ENCODE measurements around the gene MB. TPM values are rescaled to one million over a fixed set of nuclear protein-coding genes. Genes with fewer than 3 reads are reported as not detected.

The MB gene
- total RNA-seq, 1 experiment from 2014 or later: 0.30 TPM

DNA sequence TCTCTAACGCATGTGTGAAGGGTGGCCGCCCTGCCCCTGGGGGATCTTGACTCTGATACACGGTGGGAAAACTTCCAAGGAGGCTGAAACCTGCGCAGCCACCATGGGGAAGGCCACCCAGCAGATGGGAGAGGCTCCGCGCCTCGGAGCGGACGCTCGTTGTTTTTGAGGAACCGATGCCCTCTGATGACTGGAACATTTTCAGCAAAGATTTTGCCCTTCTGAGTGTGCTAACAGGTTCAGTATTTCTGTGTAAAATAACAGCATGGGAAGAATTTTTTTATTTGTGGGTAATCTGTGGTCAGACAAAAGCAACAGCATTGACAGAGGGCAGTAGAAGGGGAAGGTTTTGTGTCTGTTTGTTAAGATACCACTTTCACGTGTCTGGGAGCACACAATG, 16.7 kb downstream of the MB start:
- POLR2A ChIA-PET (ENCODE audit: low non-redundant PET): no interaction called here
- H3K9me3 ChIP-seq (ENCODE audit: low read depth, low read length, poor library complexity, severe bottlenecking): no peaks in the 10 kb centered on the region

DNA sequence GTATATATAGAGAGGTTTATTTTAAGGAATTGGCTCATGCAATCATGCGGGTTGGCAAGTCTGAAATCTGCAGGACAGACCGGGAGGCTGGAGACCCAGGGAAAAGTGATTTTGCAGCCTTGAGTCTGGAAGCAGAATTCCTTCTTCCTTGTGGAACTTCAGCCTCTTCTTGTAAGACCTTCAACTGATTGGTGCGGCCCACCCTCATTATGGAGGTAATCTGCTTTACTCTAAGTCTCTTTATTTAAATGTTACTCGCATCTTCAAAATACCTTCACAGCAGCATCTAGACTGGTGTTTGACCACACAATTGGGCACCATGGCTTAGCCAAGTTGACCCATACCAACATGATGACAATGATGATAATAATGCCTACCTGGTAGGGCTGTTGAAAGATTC, 17.8 kb downstream of the MB start:
- CTCF ChIA-PET: no interaction called here
- BruUV-seq (replicated peaks): no TSS peak
- intact Hi-C loops (cut with micrococcal nuclease; ENCODE audit: unreplicated experiment): no loop called here
- H3K27me3 ChIP-seq (replicated peaks; ENCODE audit: insufficient read depth, low read depth, low read length, poor library complexity): no peaks in the 10 kb centered on the region
- no peaks in the 10 kb centered on the region for H3K4me1 ChIP-seq (ENCODE audit: insufficient read depth, low read length, poor library complexity, severe bottlenecking)
- no peak overlapping the region for H3K4me3 ChIP-seq (ENCODE audit: low read depth, low read length, poor library complexity, severe bottlenecking)
- no peak for DNase-seq (ENCODE audit: low spot score)
- POLR2A ChIA-PET (ENCODE audit: low non-redundant PET): no interaction called here
- no peaks in the 10 kb centered on the region for H3K9me3 ChIP-seq (ENCODE audit: low read depth, low read length, poor library complexity, severe bottlenecking)
- H3K36me3 ChIP-seq (ENCODE audit: insufficient read depth, low read length, poor library complexity, severe bottlenecking): no peaks in the 10 kb centered on the region
- TF ChIP-seq, protein P1, sequence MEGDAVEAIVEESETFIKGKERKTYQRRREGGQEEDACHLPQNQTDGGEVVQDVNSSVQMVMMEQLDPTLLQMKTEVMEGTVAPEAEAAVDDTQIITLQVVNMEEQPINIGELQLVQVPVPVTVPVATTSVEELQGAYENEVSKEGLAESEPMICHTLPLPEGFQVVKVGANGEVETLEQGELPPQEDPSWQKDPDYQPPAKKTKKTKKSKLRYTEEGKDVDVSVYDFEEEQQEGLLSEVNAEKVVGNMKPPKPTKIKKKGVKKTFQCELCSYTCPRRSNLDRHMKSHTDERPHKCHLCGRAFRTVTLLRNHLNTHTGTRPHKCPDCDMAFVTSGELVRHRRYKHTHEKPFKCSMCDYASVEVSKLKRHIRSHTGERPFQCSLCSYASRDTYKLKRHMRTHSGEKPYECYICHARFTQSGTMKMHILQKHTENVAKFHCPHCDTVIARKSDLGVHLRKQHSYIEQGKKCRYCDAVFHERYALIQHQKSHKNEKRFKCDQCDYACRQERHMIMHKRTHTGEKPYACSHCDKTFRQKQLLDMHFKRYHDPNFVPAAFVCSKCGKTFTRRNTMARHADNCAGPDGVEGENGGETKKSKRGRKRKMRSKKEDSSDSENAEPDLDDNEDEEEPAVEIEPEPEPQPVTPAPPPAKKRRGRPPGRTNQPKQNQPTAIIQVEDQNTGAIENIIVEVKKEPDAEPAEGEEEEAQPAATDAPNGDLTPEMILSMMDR (conservative IDR thresholded peaks at IDR 0.05; ENCODE audit: low read depth, low read length): no peak
- no peak for TF ChIP-seq EZH2 (IDR thresholded peaks at IDR 0.05; ENCODE audit: borderline replicate concordance, low read depth, low read length, poor library complexity, severe bottlenecking)
- H3K27ac ChIP-seq (ENCODE audit: low read depth, low read length, poor library complexity, severe bottlenecking): no peak overlapping the region

More for the DNA sequence above, 16.7 kb downstream of the MB start:
- CTCF ChIA-PET: no interaction called here
- no peak for DNase-seq (ENCODE audit: low spot score)
- H3K27me3 ChIP-seq (replicated peaks; ENCODE audit: insufficient read depth, low read depth, low read length, poor library complexity): no peaks in the 10 kb centered on the region
- intact Hi-C loops (cut with micrococcal nuclease; ENCODE audit: unreplicated experiment): no loop called here
- no TSS peak for BruUV-seq (replicated peaks)
- H3K4me1 ChIP-seq (ENCODE audit: insufficient read depth, low read length, poor library complexity, severe bottlenecking): no peaks in the 10 kb centered on the region
- H3K27ac ChIP-seq (ENCODE audit: low read depth, low read length, poor library complexity, severe bottlenecking): no peak overlapping the region
- TF ChIP-seq, protein P1 (conservative IDR thresholded peaks at IDR 0.05; ENCODE audit: low read depth, low read length): no peak
- TF ChIP-seq EZH2 (IDR thresholded peaks at IDR 0.05; ENCODE audit: borderline replicate concordance, low read depth, low read length, poor library complexity, severe bottlenecking): no peak
- H3K36me3 ChIP-seq (ENCODE audit: insufficient read depth, low read length, poor library complexity, severe bottlenecking): no peaks in the 10 kb centered on the region
- H3K4me3 ChIP-seq (ENCODE audit: low read depth, low read length, poor library complexity, severe bottlenecking): no peak overlapping the region

DNA sequence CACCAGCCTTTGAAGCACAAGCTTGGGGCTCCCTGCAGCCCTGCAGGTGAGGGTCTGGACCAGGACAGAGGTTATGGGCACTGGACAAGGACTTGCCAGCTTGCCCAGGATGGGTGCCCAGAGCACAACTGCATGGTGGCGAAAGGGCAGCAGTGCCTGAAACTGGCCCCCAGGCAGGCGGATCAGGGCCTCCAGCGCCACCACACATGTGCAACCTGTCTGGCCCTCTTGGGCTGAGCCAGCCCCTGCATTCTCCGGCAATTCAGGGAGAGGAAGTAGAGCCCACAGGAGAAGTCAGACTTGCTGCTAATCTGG, 18.8 kb downstream of the MB start:
- TF ChIP-seq EZH2 (IDR thresholded peaks at IDR 0.05; ENCODE audit: borderline replicate concordance, low read depth, low read length, poor library complexity, severe bottlenecking): no peak
- TF ChIP-seq, protein P1 (conservative IDR thresholded peaks at IDR 0.05; ENCODE audit: low read depth, low read length): no peak
- Histone ChIP-seq H3K4me1 (ENCODE audit: insufficient read depth, low read length, poor library complexity, severe bottlenecking) (no peaks in the 10 kb centered on the region), H3K27ac (ENCODE audit: low read depth, low read length, poor library complexity, severe bottlenecking) (no peak overlapping the region), H3K36me3 (ENCODE audit: insufficient read depth, low read length, poor library complexity, severe bottlenecking) (no peaks in the 10 kb centered on the region), H3K9me3 (ENCODE audit: low read depth, low read length, poor library complexity, severe bottlenecking) (no peaks in the 10 kb centered on the region), H3K4me3 (ENCODE audit: low read depth, low read length, poor library complexity, severe bottlenecking) (no peak overlapping the region), H3K27me3 (replicated peaks; ENCODE audit: insufficient read depth, low read depth, low read length, poor library complexity) (no peaks in the 10 kb centered on the region)
- BruUV-seq (replicated peaks): no TSS peak
- POLR2A ChIA-PET (ENCODE audit: low non-redundant PET): no interaction called here
- CTCF ChIA-PET: no interaction called here
- intact Hi-C loops (cut with micrococcal nuclease; ENCODE audit: unreplicated experiment): no loop called here
- DNase-seq (ENCODE audit: low spot score): no peak
